ENCODE data around the gene NTSR1. TPM values are rescaled to one million over a fixed set of nuclear protein-coding genes. Genes with fewer than 3 reads are reported as not detected.

Gene NTSR1
- total and polyA plus RNA-seq, 8 donors: 0.03 to 3.5 (median 0.12) TPM

DNA sequence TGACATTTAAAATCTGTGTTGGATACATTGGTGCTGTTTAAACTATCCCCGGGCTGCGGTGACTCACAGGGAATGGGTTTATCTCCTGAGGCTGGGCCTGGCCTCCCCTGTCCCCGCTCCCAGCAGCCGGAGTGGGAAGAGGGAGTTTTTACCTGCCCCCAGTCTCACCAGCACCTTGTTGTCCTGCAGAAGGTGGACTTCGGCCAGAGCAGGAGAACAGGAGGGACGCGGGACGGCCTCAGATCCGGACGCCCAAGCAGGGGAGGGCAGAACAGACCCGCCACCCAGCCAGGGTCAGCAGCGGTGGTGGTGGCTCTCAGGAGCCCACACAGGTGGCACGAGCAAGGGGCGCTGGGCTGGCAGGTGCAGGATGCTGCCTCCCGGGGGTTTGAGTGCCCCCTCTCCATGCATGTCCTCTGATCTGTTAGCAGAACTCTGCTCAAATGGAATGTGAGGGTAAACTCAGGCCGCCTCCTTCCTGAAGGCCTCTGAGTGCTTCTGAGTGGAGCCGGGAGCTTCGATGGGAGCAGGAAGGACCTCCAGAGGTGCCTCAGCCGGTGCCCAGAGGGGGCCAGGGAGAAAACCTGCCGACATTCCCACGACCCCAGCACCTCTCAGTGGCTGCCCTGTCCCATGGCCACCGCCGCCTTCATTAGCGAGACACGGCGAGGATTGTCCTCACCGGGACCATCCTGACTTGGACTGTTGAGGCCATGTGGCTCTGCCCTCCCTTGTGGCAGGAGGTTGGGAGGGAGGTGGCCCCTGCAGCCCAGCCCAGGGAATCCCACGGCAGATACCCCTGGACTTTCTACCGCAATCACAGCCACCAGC is 44.2 kb downstream of the NTSR1 start:
- H3K27ac ChIP-seq: no peak overlapping the region
- DNase-seq (peak in 1 of 4 donors; percentile 68), ATAC-seq (no peak)
- H3K9me3 ChIP-seq: no peaks in the 10 kb centered on the region
- peaks cover 0 to 11% of the 10 kb centered on the region in 2 donors for H3K4me1 ChIP-seq
- peaks cover 0 to 51% of the 10 kb centered on the region in 2 donors for H3K27me3 ChIP-seq
- intact Hi-C loops (cut with DNase I): no loop called here
- H3K36me3 ChIP-seq: no peaks in the 10 kb centered on the region
- TF ChIP-seq, protein P1, sequence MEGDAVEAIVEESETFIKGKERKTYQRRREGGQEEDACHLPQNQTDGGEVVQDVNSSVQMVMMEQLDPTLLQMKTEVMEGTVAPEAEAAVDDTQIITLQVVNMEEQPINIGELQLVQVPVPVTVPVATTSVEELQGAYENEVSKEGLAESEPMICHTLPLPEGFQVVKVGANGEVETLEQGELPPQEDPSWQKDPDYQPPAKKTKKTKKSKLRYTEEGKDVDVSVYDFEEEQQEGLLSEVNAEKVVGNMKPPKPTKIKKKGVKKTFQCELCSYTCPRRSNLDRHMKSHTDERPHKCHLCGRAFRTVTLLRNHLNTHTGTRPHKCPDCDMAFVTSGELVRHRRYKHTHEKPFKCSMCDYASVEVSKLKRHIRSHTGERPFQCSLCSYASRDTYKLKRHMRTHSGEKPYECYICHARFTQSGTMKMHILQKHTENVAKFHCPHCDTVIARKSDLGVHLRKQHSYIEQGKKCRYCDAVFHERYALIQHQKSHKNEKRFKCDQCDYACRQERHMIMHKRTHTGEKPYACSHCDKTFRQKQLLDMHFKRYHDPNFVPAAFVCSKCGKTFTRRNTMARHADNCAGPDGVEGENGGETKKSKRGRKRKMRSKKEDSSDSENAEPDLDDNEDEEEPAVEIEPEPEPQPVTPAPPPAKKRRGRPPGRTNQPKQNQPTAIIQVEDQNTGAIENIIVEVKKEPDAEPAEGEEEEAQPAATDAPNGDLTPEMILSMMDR (IDR thresholded peaks at IDR 0.05): no peak
- H3K4me3 ChIP-seq: no peak overlapping the region

DNA sequence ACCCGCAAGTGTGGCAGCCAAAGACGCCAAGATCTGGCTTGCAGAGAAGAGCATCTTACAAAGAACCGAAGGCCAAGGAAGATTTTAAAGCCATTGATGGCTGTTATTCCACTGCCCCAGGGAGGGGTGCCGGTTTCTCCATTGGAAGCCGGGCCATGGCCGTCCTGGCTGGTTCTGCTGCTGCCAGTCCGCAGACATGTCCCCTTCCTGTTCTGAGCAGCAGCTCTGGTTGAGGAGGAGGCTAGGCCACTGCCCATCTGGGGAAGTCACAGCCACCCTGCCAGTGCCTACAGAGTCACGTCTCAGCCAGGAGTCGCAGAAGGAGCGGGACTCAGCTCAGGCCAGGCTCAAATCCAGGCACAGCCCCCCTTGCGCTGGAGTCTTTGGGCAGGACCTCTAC is 45.0 kb downstream of the NTSR1 start:
- DNase-seq: peak in 1 of 4 donors; percentile 39
- TF ChIP-seq, protein P1 (IDR thresholded peaks at IDR 0.05): no peak
- Histone ChIP-seq H3K36me3 (no peaks in the 10 kb centered on the region), H3K9me3 (no peaks in the 10 kb centered on the region), H3K4me3 (no peak overlapping the region), H3K27me3 (peaks cover 0 to 58% of the 10 kb centered on the region in 2 donors), H3K27ac (no peak overlapping the region), H3K4me1 (peaks cover 0 to 11% of the 10 kb centered on the region in 2 donors)
- intact Hi-C loops (cut with DNase I): no loop called here
- ATAC-seq: no peak

DNA sequence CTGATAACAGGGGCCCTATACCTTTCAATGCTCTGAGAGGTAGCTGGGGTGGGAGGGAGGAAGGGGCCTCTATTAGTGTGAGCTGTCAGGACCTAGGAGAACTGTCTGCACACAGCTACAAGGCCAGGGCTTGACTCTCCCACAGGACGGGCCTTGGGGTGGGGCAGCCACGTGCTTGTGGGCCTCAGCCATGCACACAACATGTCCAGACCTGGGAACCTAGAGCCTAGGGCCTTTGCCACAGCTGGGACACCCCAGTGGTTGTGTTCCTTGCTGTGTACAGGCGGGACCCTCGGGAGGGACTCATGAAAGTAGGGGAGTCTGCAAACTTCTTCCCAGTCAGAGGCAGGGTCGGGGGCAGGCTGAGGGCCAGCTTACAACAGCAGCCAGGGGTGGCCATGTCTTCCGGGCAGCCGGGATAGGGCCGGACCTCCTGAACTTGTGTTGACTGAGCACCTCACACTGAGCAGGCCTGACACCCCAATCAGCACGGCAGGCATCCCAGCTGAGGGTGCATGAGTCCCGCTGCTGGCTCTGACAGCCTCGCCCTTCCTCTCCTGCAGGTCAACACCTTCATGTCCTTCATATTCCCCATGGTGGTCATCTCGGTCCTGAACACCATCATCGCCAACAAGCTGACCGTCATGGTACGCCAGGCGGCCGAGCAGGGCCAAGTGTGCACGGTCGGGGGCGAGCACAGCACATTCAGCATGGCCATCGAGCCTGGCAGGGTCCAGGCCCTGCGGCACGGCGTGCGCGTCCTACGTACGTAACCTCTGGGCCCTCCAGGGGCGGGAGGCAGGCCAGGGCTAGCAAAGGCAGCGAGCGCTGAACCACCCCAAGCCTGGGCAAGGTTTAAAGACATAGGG is 45.7 kb downstream of the NTSR1 start:
- TF ChIP-seq, protein P1 (IDR thresholded peaks at IDR 0.05): no peak
- no peaks in the 10 kb centered on the region for H3K36me3 ChIP-seq
- peaks cover 0 to 64% of the 10 kb centered on the region in 2 donors for H3K27me3 ChIP-seq
- ATAC-seq (no peak), DNase-seq (peak in 1 of 4 donors; percentile 75)
- no peaks in the 10 kb centered on the region for H3K9me3 ChIP-seq
- H3K27ac ChIP-seq: no peak overlapping the region
- intact Hi-C loops (cut with DNase I): no loop called here
- H3K4me3 ChIP-seq: no peak overlapping the region
- peaks cover 0 to 11% of the 10 kb centered on the region in 2 donors for H3K4me1 ChIP-seq

DNA sequence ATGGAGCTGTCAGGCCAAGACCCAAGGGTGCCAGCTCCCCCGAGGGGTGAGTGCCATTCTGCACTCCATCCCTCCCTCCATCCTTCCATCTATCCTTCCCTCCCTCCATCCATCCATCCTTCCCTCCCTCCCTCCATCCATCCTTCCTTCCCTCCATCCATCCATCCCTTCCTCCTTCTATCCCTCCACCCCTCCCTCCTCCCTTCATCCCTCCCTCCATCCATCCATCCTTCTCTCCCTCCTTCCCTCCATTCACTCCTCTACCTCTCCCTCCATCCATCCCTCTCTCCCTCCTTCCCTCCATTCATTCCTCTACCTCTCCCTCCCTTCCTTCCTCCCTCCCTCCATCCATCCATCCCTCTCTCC is 46.3 kb downstream of the NTSR1 start:
- Histone ChIP-seq H3K27me3 (peaks cover 0 to 64% of the 10 kb centered on the region in 2 donors), H3K27ac (no peak overlapping the region)
- TF ChIP-seq, protein P1 (IDR thresholded peaks at IDR 0.05): no peak

More for the DNA sequence above, 46.3 kb downstream of the NTSR1 start:
- Histone ChIP-seq H3K9me3 (no peaks in the 10 kb centered on the region), H3K4me3 (no peak overlapping the region), H3K4me1 (peaks cover 0 to 11% of the 10 kb centered on the region in 2 donors), H3K36me3 (no peaks in the 10 kb centered on the region)
- no peak for DNase-seq
- no peak for ATAC-seq
- intact Hi-C loops (cut with DNase I): no loop called here
